ENCODE data around the gene MRRF.
"Not testable (repeated sequence)": the region's sequence is repeated elsewhere in the genome, so short reads cannot be mapped to it uniquely, and the experiment has no call there.

Gene MRRF

GRCh38 chr9:122363131-122363530 lies 98.4 kb downstream of the MRRF start:
- not testable (repeated sequence) for DNase-seq

- no peak for DNase-seq
Measured at GRCh38 chr9:122364117-122364782, 99.6 kb downstream of the MRRF start.

GRCh38 chr9:122364783-122365150 lies 100.1 kb downstream of the MRRF start:
- no peak for DNase-seq

- no peak for DNase-seq
Measured at GRCh38 chr9:122366074-122366660, 101.5 kb downstream of the MRRF start.

- no peak for DNase-seq
Measured at GRCh38 chr9:122367065-122367464, 102.4 kb downstream of the MRRF start.

GRCh38 chr9:122367774-122368460 lies 103.2 kb downstream of the MRRF start:
- no peak for DNase-seq

DNA sequence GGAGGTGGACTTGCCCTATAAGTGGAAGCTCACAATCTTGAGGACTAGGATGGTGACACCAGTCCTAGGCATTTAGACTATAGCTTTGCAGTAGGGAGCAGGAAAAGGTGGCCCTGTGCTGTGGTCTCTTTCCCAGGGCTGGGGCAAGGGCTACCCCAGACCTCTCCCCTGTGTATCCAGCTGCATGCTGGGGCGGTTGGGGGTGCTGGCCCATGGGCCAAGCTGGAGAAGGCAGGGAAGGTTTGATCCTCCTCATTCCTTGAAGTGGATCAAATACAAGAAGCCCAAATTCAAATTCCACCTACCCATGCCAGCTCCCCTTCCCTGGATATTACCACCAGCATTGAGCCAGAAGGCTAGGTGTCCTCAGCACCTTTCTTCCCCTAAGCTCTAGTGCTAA lies 104.0 kb downstream of the MRRF start:
- no peak for DNase-seq

- DNase-seq, result no peak
Measured at GRCh38 chr9:122370303-122370702, 105.6 kb downstream of the MRRF start.

DNA sequence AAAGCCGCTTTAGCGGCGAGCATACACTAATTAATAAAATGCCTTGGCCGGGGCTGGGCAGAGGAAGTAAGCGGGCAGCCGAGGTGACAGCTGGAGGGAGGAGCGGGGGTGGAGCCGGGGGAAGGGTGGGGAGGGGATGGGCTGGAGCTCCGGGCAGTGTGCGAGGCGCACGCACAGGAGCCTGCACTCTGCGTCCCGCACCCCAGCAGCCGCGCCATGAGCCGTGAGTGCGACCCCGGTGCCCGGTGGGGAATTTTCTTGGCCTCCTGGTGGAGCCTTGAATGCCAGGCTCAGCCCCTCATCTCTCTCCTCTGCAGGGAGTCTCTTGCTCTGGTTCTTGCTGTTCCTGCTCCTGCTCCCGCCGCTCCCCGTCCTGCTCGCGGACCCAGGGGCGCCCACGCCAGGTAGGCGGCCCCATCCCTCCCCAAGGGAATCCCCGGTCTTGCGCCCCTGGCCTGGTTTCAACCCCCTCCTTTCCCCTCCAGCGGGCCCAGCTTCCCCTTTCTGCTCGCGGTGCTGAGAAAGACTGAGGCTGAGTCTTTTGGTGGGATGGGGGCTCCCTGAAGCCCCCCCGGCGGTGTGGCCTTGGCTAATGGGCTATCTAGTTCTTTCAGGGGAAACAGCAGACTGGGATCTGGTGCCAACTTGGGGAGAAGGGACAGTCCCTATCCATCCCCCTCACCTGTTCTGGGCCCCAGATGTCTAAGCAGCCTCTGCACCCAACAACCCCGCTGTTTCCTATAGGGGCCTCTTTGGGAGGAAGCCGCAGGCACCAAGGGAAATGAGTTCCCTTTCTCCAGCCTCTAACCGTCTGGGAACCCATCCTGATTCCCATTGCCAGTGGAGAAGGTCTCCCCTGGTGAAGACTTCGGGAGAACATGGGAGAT lies 106.4 kb downstream of the MRRF start, which contains the start of gene PTGS1:
TSS of gene PTGS1 (plus strand) at position 156 of the 887 bp plus-strand sequence. CDS start at position 217, 61 bp downstream.
- no peak for DNase-seq

DNA sequence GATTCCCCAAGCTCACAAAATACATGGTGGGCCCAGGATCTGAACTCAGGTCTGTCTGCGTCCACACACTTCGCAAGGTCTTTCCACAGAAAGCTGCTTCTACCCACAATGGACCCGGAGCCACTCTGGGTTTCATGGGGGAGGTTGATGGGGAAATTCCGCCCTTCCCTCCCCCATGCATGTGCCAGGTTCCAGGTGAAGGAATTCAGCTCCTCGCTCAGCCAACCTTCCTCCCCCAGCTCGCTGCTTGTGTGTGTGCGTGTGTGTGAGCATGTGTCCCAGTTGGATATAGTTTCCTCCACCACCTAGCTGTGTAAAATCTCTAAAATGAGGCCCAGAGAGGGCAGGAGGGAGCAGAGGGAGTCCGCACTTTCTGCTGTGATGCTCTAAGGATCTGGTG lies 107.2 kb downstream of the MRRF start:
- DNase-seq, result no peak

GRCh38 chr9:122372856-122373845 lies 108.5 kb downstream of the MRRF start:
- no peak for DNase-seq

- DNase-seq, result no peak
Measured at GRCh38 chr9:122374885-122375420, 110.3 kb downstream of the MRRF start.

GRCh38 chr9:122376796-122377195 lies 112.1 kb downstream of the MRRF start:
- no peak for DNase-seq

GRCh38 chr9:122377241-122378164 lies 112.8 kb downstream of the MRRF start:
- DNase-seq, result no peak

DNA sequence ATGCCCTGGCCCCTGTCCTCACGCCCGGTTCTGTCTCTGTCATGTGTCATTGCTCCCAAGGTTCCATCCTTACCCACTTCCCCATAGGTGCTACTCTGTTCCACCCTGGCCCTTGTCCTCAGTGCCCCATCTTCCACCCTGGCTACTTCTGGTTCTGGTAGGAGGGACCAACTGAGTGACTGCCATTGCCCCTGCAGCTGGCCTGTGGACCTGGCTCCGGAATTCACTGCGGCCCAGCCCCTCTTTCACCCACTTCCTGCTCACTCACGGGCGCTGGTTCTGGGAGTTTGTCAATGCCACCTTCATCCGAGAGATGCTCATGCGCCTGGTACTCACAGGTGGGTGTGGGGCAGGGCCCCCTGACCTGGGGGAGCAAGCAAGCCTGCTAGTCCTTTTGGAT lies 113.6 kb downstream of the MRRF start:
- DNase-seq, result no peak

GRCh38 chr9:122379340-122379739 lies 114.7 kb downstream of the MRRF start:
- no peak for DNase-seq

GRCh38 chr9:122380293-122380692 lies 115.6 kb downstream of the MRRF start:
- no peak for DNase-seq
